Measurements from ENCODE around the gene ASCL4.
A peak's percentile ranks its signal among the peaks of the same experiment; 100 is the strongest.
"Not testable (repeated sequence)": the region's sequence is repeated elsewhere in the genome, so short reads cannot be mapped to it uniquely, and the experiment has no call there.

The ASCL4 gene, protein sequence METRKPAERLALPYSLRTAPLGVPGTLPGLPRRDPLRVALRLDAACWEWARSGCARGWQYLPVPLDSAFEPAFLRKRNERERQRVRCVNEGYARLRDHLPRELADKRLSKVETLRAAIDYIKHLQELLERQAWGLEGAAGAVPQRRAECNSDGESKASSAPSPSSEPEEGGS

DNA sequence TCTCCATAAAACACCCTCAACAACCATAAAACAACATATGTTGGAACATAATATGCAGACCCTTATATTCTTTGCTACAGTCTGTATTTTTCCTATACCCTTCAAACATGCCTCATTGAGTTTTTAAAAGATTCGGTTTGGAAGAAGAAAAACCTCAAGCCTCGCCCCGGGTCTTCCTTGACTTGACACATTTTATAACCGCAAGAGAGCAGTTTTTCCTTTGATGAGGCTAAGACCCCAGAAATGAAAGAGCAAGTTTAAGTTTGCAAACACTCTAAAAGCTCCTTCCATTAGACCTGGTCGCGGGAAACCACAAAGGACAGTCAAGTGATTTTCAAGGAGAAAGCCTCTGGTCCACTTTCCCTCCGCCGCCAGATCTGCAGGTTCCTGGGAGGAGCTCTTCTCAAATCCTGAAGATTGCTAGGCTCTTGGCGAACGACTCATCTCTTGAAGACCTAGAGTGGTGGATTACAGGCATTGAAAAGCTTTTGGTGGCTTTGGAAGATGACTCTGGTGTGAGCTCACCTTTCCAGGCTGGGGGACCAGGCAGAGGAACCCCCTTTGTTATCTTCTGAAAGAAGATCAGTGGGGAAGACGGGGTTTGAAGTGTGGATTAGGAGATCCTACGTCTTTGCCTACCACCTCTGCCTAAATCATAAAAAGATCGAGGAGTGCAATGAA is at the start of gene ASCL4:
ASCL4 (plus strand) TSS at position 356 of the 681 bp plus-strand sequence. CDS start 515 bp downstream, outside the sequence.
- TF ChIP-seq, protein P1, sequence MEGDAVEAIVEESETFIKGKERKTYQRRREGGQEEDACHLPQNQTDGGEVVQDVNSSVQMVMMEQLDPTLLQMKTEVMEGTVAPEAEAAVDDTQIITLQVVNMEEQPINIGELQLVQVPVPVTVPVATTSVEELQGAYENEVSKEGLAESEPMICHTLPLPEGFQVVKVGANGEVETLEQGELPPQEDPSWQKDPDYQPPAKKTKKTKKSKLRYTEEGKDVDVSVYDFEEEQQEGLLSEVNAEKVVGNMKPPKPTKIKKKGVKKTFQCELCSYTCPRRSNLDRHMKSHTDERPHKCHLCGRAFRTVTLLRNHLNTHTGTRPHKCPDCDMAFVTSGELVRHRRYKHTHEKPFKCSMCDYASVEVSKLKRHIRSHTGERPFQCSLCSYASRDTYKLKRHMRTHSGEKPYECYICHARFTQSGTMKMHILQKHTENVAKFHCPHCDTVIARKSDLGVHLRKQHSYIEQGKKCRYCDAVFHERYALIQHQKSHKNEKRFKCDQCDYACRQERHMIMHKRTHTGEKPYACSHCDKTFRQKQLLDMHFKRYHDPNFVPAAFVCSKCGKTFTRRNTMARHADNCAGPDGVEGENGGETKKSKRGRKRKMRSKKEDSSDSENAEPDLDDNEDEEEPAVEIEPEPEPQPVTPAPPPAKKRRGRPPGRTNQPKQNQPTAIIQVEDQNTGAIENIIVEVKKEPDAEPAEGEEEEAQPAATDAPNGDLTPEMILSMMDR (IDR thresholded peaks at IDR 0.05; ENCODE audit: insufficient read depth, low read depth, low read length, missing control alignments), result no peak
- no peak within 1 kb of the TSS for H3K4me3 ChIP-seq (ENCODE audit: low read length)

DNA sequence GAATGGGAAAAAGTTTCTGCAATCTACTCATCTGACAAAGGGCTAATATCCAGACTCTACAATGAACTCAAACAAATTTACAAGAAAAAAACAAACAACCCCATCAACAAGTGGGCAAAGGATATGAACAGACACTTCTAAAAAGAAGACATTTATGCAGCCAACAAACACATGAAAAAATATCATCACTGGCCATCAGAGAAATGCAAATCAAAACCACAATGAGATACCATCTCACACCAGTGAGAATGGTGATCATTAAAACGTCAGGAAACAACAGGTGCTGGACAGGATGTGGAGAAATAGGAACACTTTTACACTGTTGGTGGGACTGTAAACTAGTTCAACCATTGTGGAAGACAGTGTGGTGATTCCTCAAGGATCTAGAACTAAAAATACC is 47.2 kb upstream of the ASCL4 start:
- H3K4me3 ChIP-seq (ENCODE audit: low read length); DNase-seq (ENCODE audit: low read depth): not testable (repeated sequence)

More for the DNA sequence above, at the start of gene ASCL4:
- DNase-seq (ENCODE audit: low read depth), result no peak

DNA sequence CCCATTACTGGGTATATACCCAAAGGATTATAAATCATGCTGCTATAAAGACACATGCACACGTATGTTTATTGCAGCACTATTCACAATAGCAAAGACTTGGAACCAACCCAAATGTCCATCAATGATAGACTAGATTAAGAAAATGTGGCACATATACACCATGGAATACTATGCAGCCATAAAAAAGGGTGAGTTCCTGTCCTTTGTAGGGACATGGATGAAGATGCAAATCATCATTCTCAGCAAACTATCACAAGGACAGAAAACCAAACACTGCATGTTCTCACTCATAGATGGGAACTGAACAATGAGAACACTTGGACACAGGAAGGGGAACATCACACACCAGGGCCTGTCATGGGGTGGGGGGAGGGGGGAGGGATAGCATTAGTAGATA is 46.8 kb upstream of the ASCL4 start:
- not testable (repeated sequence) for DNase-seq (ENCODE audit: low read depth); H3K4me3 ChIP-seq (ENCODE audit: low read length)

DNA sequence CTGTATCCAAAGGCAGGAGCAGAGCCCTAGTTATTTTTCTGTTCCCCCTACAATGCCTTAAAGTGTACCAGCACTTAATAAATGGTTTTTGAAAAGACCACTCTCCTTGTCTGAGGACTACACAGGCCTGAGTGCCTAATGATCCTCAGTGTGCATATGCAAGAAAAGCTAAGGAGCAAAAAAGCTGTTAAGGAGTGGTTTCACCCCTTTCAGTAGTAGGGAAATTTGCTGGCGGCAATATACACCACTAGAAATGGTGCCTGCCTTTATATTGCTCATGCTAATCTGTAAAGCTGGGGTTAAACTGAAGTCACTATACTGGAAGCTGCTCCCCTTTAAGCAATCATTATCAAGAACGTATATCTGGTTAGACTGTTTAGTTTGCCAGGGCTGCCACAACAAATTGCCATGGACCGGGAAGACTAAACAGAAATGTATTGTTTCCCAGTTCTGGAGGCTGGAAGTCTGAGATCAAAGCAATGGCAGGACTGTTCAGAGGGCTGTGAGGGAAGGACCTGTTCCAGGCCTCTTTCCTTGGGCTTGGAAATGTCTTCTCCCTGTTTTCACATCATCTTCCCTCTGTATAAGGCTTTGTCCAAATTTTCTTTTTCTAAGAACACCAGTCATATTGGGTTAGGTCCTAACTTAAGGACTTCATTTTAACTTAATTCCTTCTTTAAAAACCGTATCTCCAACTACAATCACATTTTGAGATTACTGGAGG is 43.7 kb upstream of the ASCL4 start:
- no peak for DNase-seq (ENCODE audit: low read depth)
- H3K4me3 ChIP-seq (ENCODE audit: low read length), result no peak overlapping the region
- TF ChIP-seq, protein P1 (IDR thresholded peaks at IDR 0.05; ENCODE audit: insufficient read depth, low read depth, low read length, missing control alignments), result no peak

DNA sequence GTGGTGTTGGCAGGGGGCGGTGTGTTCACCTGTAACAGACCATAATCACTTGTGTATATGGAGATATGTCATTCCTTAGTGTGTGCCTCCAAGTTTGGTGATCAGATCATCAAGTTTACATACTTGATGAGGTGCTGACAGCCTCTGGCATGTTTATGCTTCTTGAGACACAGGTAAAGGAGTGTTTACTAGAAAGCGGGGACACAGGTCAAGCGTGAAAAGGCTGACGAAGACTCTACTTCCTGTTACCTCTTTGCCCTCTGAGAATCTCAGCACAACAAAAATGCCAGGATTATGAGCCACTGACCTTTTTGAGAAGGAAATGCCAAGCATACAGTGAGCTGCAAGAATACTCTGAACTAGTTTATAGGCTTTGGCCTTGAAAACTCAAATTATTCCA is 43.1 kb upstream of the ASCL4 start:
- H3K4me3 ChIP-seq (ENCODE audit: low read length), result no peak overlapping the region
- DNase-seq (ENCODE audit: low read depth), result peak; percentile 62
- TF ChIP-seq, protein P1 (IDR thresholded peaks at IDR 0.05; ENCODE audit: insufficient read depth, low read depth, low read length, missing control alignments), result no peak

DNA sequence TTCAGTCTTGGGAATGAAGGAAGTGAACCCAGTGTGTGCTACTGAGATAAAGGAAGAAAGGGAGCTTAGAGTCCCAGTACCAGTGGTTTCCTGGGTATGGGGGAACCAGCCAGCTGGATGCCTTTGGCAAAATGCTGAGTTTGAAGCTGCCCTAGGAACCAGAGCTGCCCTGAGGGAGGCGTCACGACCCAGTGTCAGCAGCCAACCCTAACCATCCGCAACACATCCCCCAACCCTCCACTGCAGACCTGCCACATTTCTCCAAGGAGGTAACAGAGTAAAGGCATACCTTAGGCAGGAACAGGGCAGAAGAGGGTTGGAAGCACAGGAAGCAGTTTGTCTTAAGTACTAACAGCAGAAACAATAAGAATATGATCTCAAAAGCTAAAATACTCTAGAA is 42.1 kb upstream of the ASCL4 start:
- no peak for DNase-seq (ENCODE audit: low read depth)
- TF ChIP-seq, protein P1 (IDR thresholded peaks at IDR 0.05; ENCODE audit: insufficient read depth, low read depth, low read length, missing control alignments), result no peak

DNA sequence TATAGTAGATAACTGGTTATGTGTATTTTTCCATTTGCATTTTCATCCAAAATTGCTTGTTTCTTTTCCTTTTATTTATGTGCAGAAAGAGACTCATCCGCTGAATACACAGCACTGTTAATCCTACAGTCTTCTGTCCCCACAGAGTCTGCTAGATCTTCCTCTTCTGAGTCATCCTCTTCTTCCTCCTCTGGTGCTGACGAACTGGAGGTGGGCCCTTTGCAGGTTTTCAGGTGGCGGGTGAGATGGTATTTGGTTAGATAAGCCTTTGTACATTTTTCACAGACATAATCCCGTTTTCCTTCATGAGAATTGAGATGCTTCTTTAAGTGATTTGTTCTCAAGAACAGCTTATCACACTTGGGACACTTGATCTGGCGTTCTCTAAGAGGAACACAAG is 40.4 kb upstream of the ASCL4 start:
- TF ChIP-seq, protein P1 (IDR thresholded peaks at IDR 0.05; ENCODE audit: insufficient read depth, low read depth, low read length, missing control alignments), result no peak
- no peak overlapping the region for H3K4me3 ChIP-seq (ENCODE audit: low read length)
- DNase-seq (ENCODE audit: low read depth), result no peak

More for the DNA sequence above, 42.1 kb upstream of the ASCL4 start:
- no peak overlapping the region for H3K4me3 ChIP-seq (ENCODE audit: low read length)

All from epithelial cell of esophagus (primary cell).